GM10248 (cell line): ENCODE measurements around the gene UBE2S.
A peak's percentile ranks its signal among the peaks of the same experiment; 100 is the strongest.

Experiments
- CTCF ChIA-PET: fragments of 300-600 bp; sonication (Branson Sonifier 250); formaldehyde crosslinking; extraction: SDS; loops from one replicate; lab custom pipeline; 2021; ENCODE audit warnings: antibody characterized with exemption; lab: Yijun Ruan, JAX
- POLR2A ChIA-PET: fragments of 350-650 bp; sonication (Branson Sonifier 250); formaldehyde crosslinking; extraction: SDS; loops from one replicate; lab custom pipeline; 2020; ENCODE audit warnings: antibody characterized with exemption; lab: Yijun Ruan, JAX
- DNase-seq: peaks from one replicate; pipeline ENCODE4 v3.0.0; 2012; ENCODE audit errors: extremely low spot score
- CTCF ChIP-seq: IDR thresholded peaks from 2 replicates; pipeline ENCODE4 v1.5.1; 2012; ENCODE audit warnings: mild to moderate bottlenecking, low read depth; ENCODE audit errors: extremely low read depth, missing control alignments, control extremely low read depth

UBE2S gene

GRCh38 chr19:55400281-55401087 is 7.1 kb downstream of the UBE2S start:
- no peak for TF ChIP-seq CTCF
- CTCF ChIA-PET = interaction anchor here (2.1 kb wide), 1 partner anchor 16 kb away, joined by 6 read pairs; the partner anchor contains the start of gene TMEM238
- POLR2A ChIA-PET = interaction anchor here (1.0 to 1.6 kb wide), 3 partner anchors 10 to 16 kb away, joined by 3 to 5 read pairs (median 4); partner anchors contain the start of genes RPL28 and TMEM238
- DNase-seq = no peak

GRCh38 chr19:55398200-55398925 is 9.2 kb downstream of the UBE2S start:
- peak; percentile 59 for DNase-seq
- POLR2A ChIA-PET = interaction anchor here (0.5 to 1.6 kb wide), 5 partner anchors 9 to 1261 kb away, joined by 3 to 6 read pairs (median 4); partner anchors contain the start of gene UBE2S
- CTCF ChIA-PET = interaction anchor here (0.7 to 1.3 kb wide), 2 partner anchors 20 to 39 kb away, joined by 3 to 4 read pairs; no protein-coding TSS in a partner anchor
- no peak for TF ChIP-seq CTCF

GRCh38 chr19:55392820-55393761 is 14.5 kb downstream of the UBE2S start:
- DNase-seq = no peak
- CTCF ChIA-PET = interaction anchor here (1.9 kb wide), 1 partner anchor 25 kb away, joined by 6 read pairs; no protein-coding TSS in a partner anchor
- no peak for TF ChIP-seq CTCF
- POLR2A ChIA-PET = interaction anchor here (1.2 to 1.5 kb wide), 2 partner anchors 9 to 12 kb away, joined by 3 to 13 read pairs; partner anchors contain the start of gene TMEM238

- no peak for DNase-seq
- POLR2A ChIA-PET = interaction anchor here (0.7 to 6.1 kb wide), 3 partner anchors 15 to 221 kb away, joined by 3 to 29 read pairs (median 3); partner anchors contain the start of gene UBE2S
- no peak for TF ChIP-seq CTCF
- CTCF ChIA-PET = no interaction called here
These were observed 15.6 kb downstream of the UBE2S start for GRCh38 chr19:55391702-55392615.

- CTCF ChIA-PET = interaction anchor here (1.4 to 1.6 kb wide), 2 partner anchors 20 to 52 kb away, joined by 3 to 4 read pairs; partner anchors contain the start of gene KMT5C
- no peak for TF ChIP-seq CTCF
- POLR2A ChIA-PET = interaction anchor here (0.9 to 6.1 kb wide), 3 partner anchors 9 to 52 kb away, joined by 3 to 29 read pairs (median 4); partner anchors contain the start of genes KMT5C and UBE2S
- DNase-seq = no peak
These were observed 16.4 kb downstream of the UBE2S start for GRCh38 chr19:55391191-55391670.
